MM.1S (cell line): ENCODE results near the gene LEPROT.

Experiments
- DNase-seq: peaks from one replicate; pipeline ENCODE4 v3.0.0-alpha.2; 2015
- H2AFZ ChIP-seq: fragments of 300-600 bp; sonication (generic); 2 replicates; pipeline ENCODE4 v1.6.0; 2016; ENCODE audit warnings: antibody characterized with exemption, low read length
- H3F3A ChIP-seq: fragments of 300-600 bp; sonication (generic); 2 replicates; pipeline ENCODE4 v1.6.1; 2016; ENCODE audit warnings: mild to moderate bottlenecking, antibody characterized with exemption, low read length, moderate library complexity, mixed read lengths; ENCODE audit not compliant: insufficient read depth
- H3K27ac ChIP-seq: fragments of 300-600 bp; sonication (generic); 2 replicates; pipeline ENCODE4 v1.5.1; 2016; ENCODE audit warnings: mild to moderate bottlenecking, low read length
- H3K27me3 ChIP-seq: fragments of 300-600 bp; sonication (generic); replicated peaks from 2 replicates; pipeline ENCODE4 v1.6.0; 2016; ENCODE audit warnings: low read length; ENCODE audit not compliant: insufficient read depth
- H3K36me3 ChIP-seq: fragments of 300-600 bp; sonication (generic); replicated peaks from 2 replicates; pipeline ENCODE4 v1.6.1; 2016; ENCODE audit warnings: mild to moderate bottlenecking, low read length, mixed read lengths; ENCODE audit not compliant: insufficient read depth
- H3K4me1 ChIP-seq: fragments of 300-600 bp; sonication (generic); 2 replicates; pipeline ENCODE4 v1.6.1; 2016; ENCODE audit warnings: low read length, mixed read lengths
- H3K4me2 ChIP-seq: fragments of 300-600 bp; sonication (generic); 2 replicates; pipeline ENCODE4 v1.6.0; 2016; ENCODE audit warnings: low read depth, low read length
- H3K4me3 ChIP-seq: fragments of 300-600 bp; sonication (generic); 2 replicates; pipeline ENCODE4 v1.5.1; 2016; ENCODE audit warnings: low read length, mixed read lengths
- H3K79me2 ChIP-seq: fragments of 300-600 bp; sonication (generic); 2 replicates; pipeline ENCODE4 v1.6.1; 2016; ENCODE audit warnings: mixed run types, low read length, mixed read lengths
- H3K9ac ChIP-seq: fragments of 300-600 bp; sonication (generic); 2 replicates; pipeline ENCODE4 v1.6.1; 2016; ENCODE audit warnings: low read length, mixed read lengths
- H3K9me2 ChIP-seq: fragments of 300-600 bp; sonication (generic); replicated peaks from 2 replicates; pipeline ENCODE4 v1.6.1; 2016; ENCODE audit warnings: mild to moderate bottlenecking, low read length, mixed read lengths; ENCODE audit not compliant: insufficient read depth
- H3K9me3 ChIP-seq: fragments of 300-600 bp; sonication (generic); replicated peaks from 2 replicates; pipeline ENCODE4 v1.6.1; 2016; ENCODE audit warnings: mild to moderate bottlenecking, low read length, mixed read lengths; ENCODE audit not compliant: insufficient read depth
- H4K20me1 ChIP-seq: fragments of 300-600 bp; sonication (generic); 2 replicates; pipeline ENCODE4 v1.6.1; 2016; ENCODE audit warnings: mild to moderate bottlenecking, low read length, moderate library complexity, mixed read lengths; ENCODE audit not compliant: insufficient read depth
- CTCF ChIP-seq: fragments of 300-600 bp; sonication (generic); IDR thresholded peaks from 2 replicates; pipeline ENCODE4 v1.5.1; 2016; ENCODE audit warnings: antibody characterized with exemption, low read length, mixed read lengths
- EZH2 ChIP-seq: fragments of 300-600 bp; sonication (generic); optimal IDR thresholded peaks from 2 replicates; pipeline ENCODE3; 2017; ENCODE audit warnings: low read depth, mild to moderate bottlenecking, antibody characterized with exemption, low read length, mixed read lengths
- EZH2phosphoT487 ChIP-seq: fragments of 300-600 bp; sonication (generic); IDR thresholded peaks from 2 replicates; pipeline ENCODE4 v1.6.1; 2018; ENCODE audit warnings: antibody characterized with exemption, low read length

Gene LEPROT

DNA sequence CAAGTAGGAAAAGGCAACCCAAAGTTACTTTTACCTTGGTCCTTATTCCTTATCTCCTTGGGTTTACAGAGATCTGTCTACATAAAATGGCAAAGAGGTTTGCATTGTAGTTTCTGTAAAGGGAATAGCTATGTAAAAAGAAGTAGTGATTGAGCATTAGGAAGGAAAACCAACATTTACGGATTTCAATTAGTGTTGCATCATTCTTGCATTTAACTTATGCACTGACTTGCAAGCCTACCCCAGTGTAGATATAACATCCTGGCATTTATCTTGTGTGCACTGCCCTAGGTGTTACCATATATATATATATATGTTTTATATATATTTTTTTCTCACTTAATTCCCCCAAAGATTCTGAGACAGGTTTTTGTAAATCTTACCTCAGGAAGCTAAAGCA, 3.7 kb upstream of the LEPROT start:
- H3K36me3 ChIP-seq, result no peaks in the 10 kb centered on the region
- H3K9ac ChIP-seq, result no peak overlapping the region
- TF ChIP-seq EZH2 (no peak), EZH2phosphoT487 (no peak), CTCF (no peak)

GRCh38 chr1:65417729-65418128, 2.7 kb upstream of the LEPROT start:
- Histone ChIP-seq H3K36me3 (no peaks in the 10 kb centered on the region), H3K9me3 (no peaks in the 10 kb centered on the region), H3K4me3 (no peak overlapping the region), H2AFZ (no peak overlapping the region), H3F3A (peaks cover 17% of the 10 kb centered on the region), H3K9ac (no peak overlapping the region), H3K9me2 (no peaks in the 10 kb centered on the region), H3K27me3 (no peaks in the 10 kb centered on the region), H3K79me2 (peaks cover 18% of the 10 kb centered on the region), H3K4me1 (peaks cover 17% of the 10 kb centered on the region), H3K4me2 (no peak overlapping the region), H3K27ac (no peak overlapping the region), H4K20me1 (no peaks in the 10 kb centered on the region)
- DNase-seq, result no peak
- TF ChIP-seq EZH2 (no peak), CTCF (no peak), EZH2phosphoT487 (no peak)

More for the DNA sequence above, 3.7 kb upstream of the LEPROT start:
- Histone ChIP-seq H3K79me2 (peaks cover 9% of the 10 kb centered on the region), H3K27ac (no peak overlapping the region), H3K4me3 (no peak overlapping the region), H3K4me2 (no peak overlapping the region), H3K9me2 (no peaks in the 10 kb centered on the region), H3F3A (peaks cover 17% of the 10 kb centered on the region), H2AFZ (no peak overlapping the region), H3K4me1 (peaks cover 17% of the 10 kb centered on the region), H3K9me3 (no peaks in the 10 kb centered on the region), H3K27me3 (no peaks in the 10 kb centered on the region), H4K20me1 (no peaks in the 10 kb centered on the region)
- DNase-seq, result no peak

GRCh38 chr1:65418522-65419185, 1.8 kb upstream of the LEPROT start:
- Histone ChIP-seq H3K36me3 (no peaks in the 10 kb centered on the region), H3K9me3 (no peaks in the 10 kb centered on the region), H3K9me2 (no peaks in the 10 kb centered on the region), H2AFZ (peak overlapping the region; percentile 99), H3K27me3 (no peaks in the 10 kb centered on the region), H3K9ac (peak overlapping the region; percentile 80; the same call in 1 of the 2 replicates), H3K4me2 (peak overlapping the region; percentile 90), H3F3A (peaks cover 17% of the 10 kb centered on the region), H3K79me2 (peaks cover 25% of the 10 kb centered on the region), H3K4me1 (peaks cover 17% of the 10 kb centered on the region), H3K27ac (peak overlapping the region; percentile 83; the same call in 1 of the 2 replicates), H3K4me3 (peak overlapping the region; percentile 92), H4K20me1 (no peaks in the 10 kb centered on the region)
- no peak for TF ChIP-seq EZH2phosphoT487
- no peak for TF ChIP-seq CTCF
- no peak for TF ChIP-seq EZH2
- no peak for DNase-seq
